GM21390 (cell line): ENCODE measurements around the gene SMIM34.
"Not testable (repeated sequence)": the region's sequence is repeated elsewhere in the genome, so short reads cannot be mapped to it uniquely, and the experiment has no call there.

Experiments used
- ATAC-seq: cut with Tn5 transposase; IDR thresholded peaks from one replicate; pipeline ENCODE4 v1.9.1; 2021; ENCODE audit not compliant: unreplicated experiment

The SMIM34 gene

DNA sequence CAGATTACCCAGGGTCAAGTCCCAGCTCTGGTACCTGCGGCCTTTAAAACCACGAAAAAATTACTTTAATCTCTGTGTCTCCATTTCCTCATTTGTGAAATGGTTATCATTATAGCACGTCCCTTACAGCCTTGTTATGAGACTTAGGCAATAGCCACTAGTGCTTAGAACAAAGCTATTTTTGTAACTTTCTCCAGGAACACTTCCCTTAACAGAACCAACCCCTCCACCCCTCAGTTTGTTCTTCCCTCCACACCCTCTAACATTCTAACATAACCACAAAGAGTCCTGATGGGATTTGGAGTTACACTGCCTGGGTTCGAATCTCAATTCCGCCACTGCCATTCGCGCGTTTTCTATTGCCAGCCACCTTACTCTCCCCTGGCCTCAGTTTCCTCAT, 49.3 kb downstream of the SMIM34 start:
- ATAC-seq = not testable (repeated sequence)

DNA sequence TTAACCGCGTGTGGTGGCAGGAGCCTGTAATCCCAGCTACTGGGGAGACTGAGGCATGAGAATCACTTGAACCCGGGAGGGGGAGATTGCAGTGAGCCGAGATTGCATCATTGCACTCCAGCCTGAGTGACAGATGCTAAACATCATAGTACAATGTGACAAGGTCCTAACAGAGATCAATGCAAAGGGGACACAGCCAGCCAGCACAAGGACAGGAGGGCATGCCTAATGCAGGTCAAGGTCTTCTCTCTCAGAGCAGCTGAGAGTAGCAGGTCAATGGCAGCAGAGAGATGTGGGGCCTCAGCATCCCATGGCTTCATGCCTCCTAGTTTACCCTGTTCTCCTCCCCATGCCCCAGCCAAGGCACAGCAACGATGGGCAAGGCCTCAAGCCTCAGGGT, 51.4 kb downstream of the SMIM34 start:
- no peak for ATAC-seq

DNA sequence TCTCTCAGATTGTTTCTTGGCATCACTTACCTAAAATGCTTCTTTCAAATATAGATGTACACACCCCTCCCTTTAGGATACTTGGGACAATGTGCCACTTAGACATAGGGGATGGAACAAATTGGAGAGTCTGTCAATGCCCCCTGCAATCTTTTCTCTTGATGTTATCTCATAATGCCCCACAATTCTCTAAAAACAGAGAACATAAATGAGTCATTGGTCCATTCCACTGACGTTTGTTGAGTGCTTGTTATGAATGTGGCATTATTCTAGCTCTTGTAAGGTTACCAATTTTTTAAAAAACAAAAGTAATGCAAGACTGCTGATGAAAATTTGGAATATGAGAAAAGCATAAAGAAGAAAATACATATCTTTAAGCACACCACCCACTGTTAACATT, 54.0 kb downstream of the SMIM34 start:
- ATAC-seq = no peak
